Measurements from ENCODE around the gene TMEM187.
A peak's percentile ranks its signal among the peaks of the same experiment; 100 is the strongest.

TMEM187 gene

GRCh38 chrX:153935326-153935851, 37.2 kb upstream of the TMEM187 start:
- DNase-seq = no peak

GRCh38 chrX:153937056-153937455, 35.5 kb upstream of the TMEM187 start:
- DNase-seq = no peak

DNA sequence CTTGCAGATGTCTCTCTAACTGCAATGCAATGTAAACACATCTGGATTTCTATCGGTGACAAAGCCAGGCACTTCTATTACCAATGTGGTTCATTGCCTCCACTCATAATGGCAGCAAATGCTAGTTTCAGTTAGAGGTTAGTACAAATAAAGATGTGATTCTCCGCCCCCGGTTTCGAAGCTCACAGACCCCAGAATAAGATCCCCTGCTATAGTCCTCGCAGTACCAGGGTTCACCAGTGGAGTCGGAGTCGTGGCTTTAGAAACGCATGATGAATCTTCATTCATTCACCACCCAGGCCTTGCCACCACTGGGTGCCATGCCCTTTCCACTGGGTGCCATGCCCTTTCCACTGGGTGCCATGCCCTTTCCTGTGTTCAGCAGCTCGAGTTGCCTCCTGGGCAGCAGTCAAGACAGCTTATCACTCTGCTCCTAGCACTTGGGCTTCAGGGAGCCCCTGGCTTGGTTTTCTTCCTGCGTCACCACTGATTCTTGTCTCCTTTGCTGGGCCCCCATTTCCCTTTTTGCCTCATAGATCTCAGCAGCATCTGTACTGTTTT, 34.2 kb upstream of the TMEM187 start:
- no peak for DNase-seq

GRCh38 chrX:153939573-153939972, 33.0 kb upstream of the TMEM187 start:
- no peak for DNase-seq

DNA sequence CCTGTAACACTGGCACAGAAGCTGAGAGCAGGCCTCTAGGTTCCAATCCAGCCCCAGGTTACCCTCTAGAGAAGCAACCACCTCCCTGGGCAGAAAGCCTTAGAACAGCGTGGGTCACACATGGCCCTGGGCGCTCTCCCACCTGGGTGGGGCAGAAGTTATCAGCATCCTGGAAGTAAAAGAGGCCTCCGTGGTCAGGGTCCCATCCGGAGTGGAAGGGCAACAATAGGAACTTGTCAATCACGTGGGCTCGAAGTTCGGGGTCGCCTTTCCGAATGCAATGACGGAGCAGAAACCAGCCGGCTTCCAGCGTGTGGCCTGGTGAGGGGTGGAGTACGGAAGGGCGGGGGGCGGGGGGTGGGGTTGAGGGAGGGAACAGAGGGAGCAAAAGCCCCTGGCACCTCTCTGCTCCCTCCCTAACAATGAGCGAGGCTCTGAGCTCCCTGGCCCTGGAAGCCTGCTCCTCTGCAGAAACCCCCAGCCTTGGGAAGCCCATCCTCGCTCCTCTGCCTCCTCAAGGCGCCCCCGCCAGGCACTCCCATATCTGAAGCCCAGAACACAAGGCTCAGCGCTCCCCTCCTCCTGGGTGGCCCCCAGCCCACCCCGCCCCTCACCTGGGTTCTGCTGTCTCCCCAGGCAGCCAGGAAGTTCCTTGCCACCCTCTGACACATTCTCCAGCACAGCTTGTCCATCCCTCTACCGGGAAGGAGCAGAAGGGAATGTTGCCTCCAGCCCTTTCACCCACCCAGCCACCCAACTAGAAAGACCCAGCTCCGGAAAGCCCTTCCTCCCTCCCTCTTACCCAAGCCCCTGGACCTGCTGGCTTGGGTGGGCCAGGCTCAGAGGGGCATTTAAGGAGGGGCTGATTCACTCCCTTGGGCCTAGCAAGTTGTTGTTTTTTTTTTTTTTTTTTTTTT, 31.0 kb upstream of the TMEM187 start:
- DNase-seq = no peak

DNA sequence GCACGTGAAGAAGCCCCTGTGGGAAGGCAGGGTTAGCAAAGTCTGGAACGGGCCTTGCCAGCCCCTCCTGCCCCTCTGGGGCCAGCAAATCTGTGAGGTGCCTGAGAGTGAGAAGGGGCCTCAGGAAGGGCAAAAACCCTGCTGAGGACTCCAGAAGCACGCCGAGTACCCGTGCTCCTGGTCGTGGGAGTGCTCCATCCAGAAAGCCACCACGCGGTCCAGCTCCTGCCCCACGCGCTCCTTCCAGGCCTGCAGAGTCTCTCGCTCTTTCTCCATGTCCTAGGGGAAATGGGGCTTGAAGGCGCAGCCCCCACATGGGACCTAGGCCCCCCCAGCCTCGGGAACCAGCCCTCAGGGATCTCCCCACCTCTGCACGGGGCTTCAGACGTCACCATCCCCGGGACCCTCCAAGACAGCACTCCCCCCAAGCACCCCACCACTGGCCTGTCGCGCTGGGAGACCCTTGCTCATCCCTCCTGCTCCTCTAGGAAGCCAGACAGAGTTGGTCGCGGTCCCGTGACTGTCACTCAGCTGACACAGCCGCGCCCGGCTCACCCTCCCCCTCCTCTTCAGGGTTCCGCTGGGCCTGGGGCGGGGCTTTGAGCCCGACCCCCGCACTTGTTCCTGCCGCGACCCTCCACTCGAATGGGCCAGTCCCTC, 28.3 kb upstream of the TMEM187 start, which contains the start of gene RENBP:
TSS of gene RENBP (minus strand) at position 504 of the 660 bp plus-strand sequence. CDS start at position 471, 33 bp downstream.
- peak; percentile 39 for DNase-seq

DNA sequence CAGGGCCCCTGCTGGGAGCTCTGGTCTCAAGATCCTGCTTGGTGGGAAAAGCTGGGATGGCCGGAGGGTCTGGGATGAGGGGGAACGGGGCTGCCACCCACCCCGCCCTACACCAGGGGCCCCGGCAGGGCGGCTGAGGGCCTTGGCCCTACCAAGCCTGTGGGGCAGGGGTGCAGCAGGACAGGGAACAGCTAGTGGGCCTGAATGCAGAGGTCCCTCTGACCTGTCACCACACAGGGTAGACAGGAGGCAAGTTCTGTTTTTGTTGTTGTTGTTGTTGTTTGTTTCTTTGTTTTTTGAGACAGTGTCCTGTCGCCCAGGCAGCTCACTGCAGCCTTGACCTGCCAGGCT, 27.8 kb upstream of the TMEM187 start:
- no peak for DNase-seq

DNA sequence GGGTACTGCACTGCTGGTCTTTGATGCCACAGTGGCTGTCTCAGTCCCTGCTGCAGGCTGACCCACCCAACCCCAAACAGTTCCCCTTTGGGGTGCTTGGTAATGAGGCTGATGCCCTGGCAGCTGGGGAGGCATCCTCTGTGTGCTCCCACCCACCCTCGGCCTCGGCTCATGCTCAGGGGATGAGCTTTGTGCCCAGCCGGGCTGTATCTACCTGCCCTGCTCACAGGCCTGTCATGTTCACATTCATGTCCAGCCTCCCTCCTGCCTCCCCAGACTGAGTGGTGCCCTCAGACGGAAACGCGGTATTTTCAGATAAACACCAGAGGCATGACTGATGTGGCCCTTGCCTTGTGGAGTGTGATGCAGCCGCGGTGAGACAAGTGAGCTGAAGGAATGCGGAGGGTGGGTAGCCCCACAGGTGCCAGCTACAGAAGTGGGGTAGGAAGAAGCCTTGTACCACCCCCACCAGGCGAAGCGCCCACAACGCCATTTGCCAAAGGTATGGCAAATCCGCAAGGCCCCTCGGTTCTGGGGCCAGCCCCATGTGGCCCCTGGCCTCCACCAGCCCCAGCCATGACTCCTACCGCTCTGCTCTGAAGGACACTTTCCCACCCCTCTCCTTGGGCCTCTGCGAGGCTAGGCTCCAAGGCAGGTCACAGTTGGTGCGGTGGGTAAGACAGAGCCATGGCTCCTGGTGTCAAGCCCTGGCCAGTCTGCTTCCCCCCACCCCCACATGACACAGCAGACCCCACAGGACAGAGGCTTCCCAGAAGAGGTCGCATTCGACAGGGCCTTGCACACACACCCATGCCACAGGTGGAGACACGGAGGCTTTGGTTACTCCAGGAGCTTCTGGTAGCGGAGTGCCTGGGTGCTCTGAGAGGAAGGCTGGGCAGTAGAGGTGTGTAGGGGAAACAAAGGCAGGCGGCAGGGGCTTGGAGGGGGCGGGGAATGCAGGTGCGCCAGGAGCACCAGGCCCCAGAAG, 26.3 kb upstream of the TMEM187 start:
- no peak for DNase-seq

DNA sequence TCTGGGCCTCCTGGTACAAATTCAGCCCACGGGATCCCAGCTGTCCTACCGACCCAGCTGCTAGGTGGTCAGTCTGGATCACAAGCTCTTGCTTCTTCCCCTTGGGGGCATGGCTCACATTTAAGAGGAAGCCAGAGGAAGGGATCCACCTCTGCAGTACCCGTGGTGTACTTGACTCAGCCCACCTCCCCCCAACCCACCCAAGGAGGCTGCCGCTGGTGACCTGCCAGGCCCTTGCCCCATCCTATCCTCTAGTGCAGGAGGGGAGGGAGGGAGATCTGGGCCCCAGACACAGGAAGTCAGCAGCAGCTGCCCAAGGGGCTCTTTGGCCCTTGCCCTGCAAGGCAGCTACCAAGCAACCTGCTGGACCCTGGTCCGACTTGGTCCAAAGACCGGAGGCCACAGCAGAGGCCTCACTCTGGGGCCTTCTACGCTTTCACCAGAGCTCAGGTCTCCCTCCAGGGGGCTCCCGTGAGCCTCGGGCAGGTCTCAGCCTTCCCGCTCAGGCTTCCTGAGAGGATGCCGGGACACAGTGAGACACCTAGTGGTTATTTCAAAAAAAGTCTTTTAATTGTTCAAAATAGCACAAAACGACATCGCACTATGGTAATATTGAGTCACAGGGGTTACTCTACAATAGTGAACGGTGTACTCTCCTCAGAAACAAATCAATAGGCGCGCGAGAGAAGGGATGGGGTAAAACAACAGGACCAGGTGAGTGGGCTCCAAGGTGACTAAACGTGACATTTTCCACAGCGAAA, 25.4 kb upstream of the TMEM187 start:
- DNase-seq = peak; percentile 82

DNA sequence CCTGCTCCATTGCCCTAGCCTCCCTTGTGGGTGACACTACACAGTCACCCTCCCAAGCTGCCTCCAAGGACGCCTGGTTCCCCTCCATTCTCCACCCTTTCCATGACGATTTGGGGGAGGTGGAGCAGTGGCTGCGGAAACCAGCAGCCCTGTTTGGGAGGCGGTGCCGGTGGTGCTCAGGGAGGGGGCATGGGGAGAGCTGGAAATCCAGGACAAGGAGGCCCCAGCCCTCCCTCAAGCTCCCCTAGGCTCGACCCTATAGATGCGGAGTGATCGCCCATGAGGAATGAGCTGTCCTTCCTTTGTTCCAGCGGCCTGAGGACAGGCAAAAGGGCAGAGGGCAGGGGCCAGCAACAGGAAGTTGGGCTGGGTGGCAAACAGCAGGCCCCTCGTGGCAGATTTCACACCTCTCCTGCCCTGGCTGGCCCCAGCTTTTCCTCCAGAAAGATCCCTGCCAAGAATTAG, 24.5 kb upstream of the TMEM187 start:
- no peak for DNase-seq

- DNase-seq = no peak
These were observed 23.4 kb upstream of the TMEM187 start for GRCh38 chrX:153948847-153949805.

DNA sequence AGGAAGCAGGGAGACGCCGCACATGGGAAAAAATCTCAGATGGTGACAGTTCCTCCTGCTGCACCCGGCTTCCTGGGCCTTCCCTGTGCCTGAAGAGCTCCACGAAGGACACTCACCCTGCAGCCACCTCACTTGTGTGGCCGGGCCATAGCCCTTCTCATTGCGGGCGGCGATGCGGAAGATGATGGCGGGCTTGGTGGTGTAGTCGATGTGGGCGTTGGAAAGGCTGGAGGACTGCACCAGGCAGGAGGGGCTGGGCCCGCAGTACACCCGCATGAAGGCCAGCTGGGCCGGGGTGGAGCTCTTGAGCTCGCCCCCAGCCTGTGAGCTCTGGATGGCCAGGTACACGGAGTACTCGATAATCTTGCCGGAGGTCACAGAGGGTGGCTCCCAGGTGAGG, 22.4 kb upstream of the TMEM187 start:
- DNase-seq = no peak

- DNase-seq = no peak
These were observed 20.7 kb upstream of the TMEM187 start for GRCh38 chrX:153951683-153952372.

- DNase-seq = no peak
These were observed 20.1 kb upstream of the TMEM187 start for GRCh38 chrX:153952373-153953026.

GRCh38 chrX:153953342-153953830, 19.2 kb upstream of the TMEM187 start:
- DNase-seq = peak; percentile 78

GRCh38 chrX:153953892-153954557, 18.5 kb upstream of the TMEM187 start:
- no peak for DNase-seq

GRCh38 chrX:153954558-153955227, 17.9 kb upstream of the TMEM187 start:
- DNase-seq = no peak
